Measurements from ENCODE around the gene AHNAK.
A peak's percentile ranks its signal among the peaks of the same experiment; 100 is the strongest.

The AHNAK gene

GRCh38 chr11:62399878-62400266, 146.7 kb downstream of the AHNAK start:
- TF ChIP-seq CTCF (conservative IDR thresholded peaks at IDR 0.05; ENCODE audit: low read depth, low read length), result no peak
- no peak overlapping the region for H3K4me3 ChIP-seq (ENCODE audit: low read length)
- DNase-seq (ENCODE audit: low read depth), result no peak

- no peak overlapping the region for H3K4me3 ChIP-seq (ENCODE audit: low read length)
- no peak for TF ChIP-seq CTCF (conservative IDR thresholded peaks at IDR 0.05; ENCODE audit: low read depth, low read length)
- DNase-seq (ENCODE audit: low read depth), result no peak
These were observed 147.3 kb downstream of the AHNAK start for GRCh38 chr11:62399172-62399877.

- no peak for TF ChIP-seq CTCF (conservative IDR thresholded peaks at IDR 0.05; ENCODE audit: low read depth, low read length)
- DNase-seq (ENCODE audit: low read depth), result no peak
- no peak overlapping the region for H3K4me3 ChIP-seq (ENCODE audit: low read length)
These were observed 148.3 kb downstream of the AHNAK start for GRCh38 chr11:62398011-62398994.

- no peak overlapping the region for H3K4me3 ChIP-seq (ENCODE audit: low read length)
- no peak for DNase-seq (ENCODE audit: low read depth)
- TF ChIP-seq CTCF (conservative IDR thresholded peaks at IDR 0.05; ENCODE audit: low read depth, low read length), result no peak
These were observed 150.6 kb downstream of the AHNAK start for GRCh38 chr11:62395885-62396551.

GRCh38 chr11:62394825-62395538, 151.6 kb downstream of the AHNAK start:
- TF ChIP-seq CTCF (conservative IDR thresholded peaks at IDR 0.05; ENCODE audit: low read depth, low read length), result peak; percentile 57
- H3K4me3 ChIP-seq (ENCODE audit: low read length), result peak overlapping the region; percentile 41
- no peak for DNase-seq (ENCODE audit: low read depth)

GRCh38 chr11:62393735-62394134, 152.9 kb downstream of the AHNAK start:
- no peak for TF ChIP-seq CTCF (conservative IDR thresholded peaks at IDR 0.05; ENCODE audit: low read depth, low read length)

More at GRCh38 chr11:62393735-62394134, 152.9 kb downstream of the AHNAK start:
- H3K4me3 ChIP-seq (ENCODE audit: low read length), result no peak overlapping the region
- no peak for DNase-seq (ENCODE audit: low read depth)

Measured in retinal pigment epithelial cell (primary cell).